Renal cortex interstitium (tissue), 11 donors: ENCODE data around the gene VAT1. TPM values are rescaled to one million over a fixed set of nuclear protein-coding genes. Genes with fewer than 3 reads are reported as not detected.
"Not testable (repeated sequence)": the region's sequence is repeated elsewhere in the genome, so short reads cannot be mapped to it uniquely, and the experiment has no call there.

Experiments
- DNase-seq, 11 donors: peaks; one replicate each; pipeline ENCODE4 v3.0.0-alpha.2; 2013; ENCODE audit warnings: low read depth in 9 of 11, low spot score in 4 of 11; ENCODE audit errors: extremely low read depth in 1 of 11
- polyA plus RNA-seq, 3 donors: library from polyadenylated mRNA; unstranded; fragments of 120-200 nt; gene quantifications; one replicate each; pipeline ENCODE4 v1.2.1, GENCODE V29; 2013; ENCODE audit not compliant: insufficient read length in 3 of 3

Gene VAT1
- polyA plus RNA-seq, 3 donors, result 113 to 134 (median 129) TPM

DNA sequence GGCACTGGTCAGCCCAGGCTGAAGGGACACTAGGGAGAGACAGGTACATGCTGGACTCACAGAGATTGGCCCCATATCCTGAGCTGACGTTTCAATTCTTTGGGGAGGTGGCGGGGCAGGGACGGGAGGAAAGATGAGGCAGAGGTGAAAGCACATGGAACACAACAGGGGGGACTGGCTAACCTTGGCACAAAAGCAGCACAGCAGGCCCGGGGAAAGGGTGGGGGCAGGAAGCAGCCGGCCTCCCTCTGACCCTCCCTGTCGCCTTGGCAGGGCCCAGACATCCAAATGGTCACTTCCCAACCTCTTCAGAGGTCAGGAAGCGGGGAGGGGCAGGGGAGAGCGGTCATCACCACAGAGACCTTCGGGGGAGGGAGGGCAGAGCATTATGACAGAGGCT is 6.6 kb downstream of the VAT1 start:
- no peak for DNase-seq

DNA sequence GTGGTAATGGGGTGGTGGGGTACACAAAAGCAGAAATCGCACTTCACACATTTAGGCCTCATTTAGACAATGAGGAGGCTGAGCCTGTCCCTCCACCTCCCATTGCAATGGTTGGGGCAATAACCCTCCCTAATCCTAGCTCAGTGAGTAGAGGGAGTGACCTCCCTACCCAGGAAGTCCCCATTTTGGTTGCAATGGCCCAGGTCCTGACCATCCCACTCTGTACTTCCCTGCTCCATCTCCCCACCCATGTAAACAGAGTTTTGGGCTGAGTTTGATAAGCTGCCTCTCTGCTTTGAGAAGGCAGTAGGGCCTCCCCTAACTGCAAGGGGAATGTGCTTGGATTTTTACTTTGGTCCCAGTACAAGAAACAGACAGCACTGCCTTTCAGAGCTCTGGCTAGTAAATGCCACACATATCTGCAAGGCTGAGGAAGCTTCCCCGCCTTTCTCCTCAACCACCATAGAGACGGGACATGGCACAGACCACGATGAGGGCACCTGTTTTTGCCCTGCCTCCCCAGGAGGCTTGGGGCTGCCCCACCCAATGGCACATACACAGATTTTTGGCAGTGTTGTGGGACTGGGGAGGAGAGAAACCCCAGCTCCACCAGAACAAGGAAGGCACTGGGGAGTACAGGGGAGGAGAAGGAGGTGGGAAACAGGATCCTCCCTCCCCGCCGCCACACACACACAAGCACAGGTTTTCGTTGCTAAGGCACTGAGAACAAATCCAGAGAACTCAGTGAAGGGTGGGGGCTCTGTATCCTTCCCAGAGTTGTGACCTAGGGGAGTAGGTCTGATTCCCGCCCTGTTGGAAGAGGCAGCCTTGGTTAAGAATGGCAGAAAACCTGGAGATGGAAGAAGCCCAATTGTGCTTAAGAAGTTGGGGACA is 7.3 kb downstream of the VAT1 start:
- no peak for DNase-seq

DNA sequence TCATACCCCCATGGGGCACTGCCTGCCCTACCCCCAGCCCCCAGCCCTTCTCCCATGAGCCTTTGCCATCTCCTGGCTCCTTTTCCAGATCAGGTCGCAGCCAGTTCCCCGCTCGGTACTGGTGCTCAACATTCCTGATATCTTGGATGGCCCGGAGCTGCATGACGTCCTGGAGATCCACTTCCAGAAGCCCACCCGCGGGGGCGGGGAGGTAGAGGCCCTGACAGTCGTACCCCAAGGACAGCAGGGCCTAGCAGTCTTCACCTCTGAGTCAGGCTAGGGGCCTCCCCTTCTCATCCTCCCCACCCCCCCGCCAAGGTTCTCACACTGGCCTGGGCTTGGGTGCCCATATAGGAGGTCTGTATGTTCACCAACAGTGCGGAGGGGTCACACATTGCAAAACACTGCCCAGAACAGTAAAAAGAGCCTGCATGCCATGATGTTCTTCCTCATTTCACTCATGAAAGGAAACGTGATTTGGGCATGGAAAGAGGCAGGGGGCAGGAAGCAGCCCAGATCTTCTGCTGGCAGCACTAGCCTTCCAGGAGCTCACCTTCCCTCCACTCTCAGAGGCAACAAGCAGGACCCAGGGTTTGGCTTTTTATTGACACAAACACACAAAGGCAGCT is 8.1 kb downstream of the VAT1 start:
- DNase-seq, result no peak

- no peak for DNase-seq
These were observed 8.9 kb downstream of the VAT1 start for GRCh38 chr17:43013296-43013695.

- no peak for DNase-seq
These were observed 10.3 kb downstream of the VAT1 start for GRCh38 chr17:43011728-43012472.

GRCh38 chr17:43010667-43011308 is 11.4 kb downstream of the VAT1 start:
- DNase-seq, result no peak

DNA sequence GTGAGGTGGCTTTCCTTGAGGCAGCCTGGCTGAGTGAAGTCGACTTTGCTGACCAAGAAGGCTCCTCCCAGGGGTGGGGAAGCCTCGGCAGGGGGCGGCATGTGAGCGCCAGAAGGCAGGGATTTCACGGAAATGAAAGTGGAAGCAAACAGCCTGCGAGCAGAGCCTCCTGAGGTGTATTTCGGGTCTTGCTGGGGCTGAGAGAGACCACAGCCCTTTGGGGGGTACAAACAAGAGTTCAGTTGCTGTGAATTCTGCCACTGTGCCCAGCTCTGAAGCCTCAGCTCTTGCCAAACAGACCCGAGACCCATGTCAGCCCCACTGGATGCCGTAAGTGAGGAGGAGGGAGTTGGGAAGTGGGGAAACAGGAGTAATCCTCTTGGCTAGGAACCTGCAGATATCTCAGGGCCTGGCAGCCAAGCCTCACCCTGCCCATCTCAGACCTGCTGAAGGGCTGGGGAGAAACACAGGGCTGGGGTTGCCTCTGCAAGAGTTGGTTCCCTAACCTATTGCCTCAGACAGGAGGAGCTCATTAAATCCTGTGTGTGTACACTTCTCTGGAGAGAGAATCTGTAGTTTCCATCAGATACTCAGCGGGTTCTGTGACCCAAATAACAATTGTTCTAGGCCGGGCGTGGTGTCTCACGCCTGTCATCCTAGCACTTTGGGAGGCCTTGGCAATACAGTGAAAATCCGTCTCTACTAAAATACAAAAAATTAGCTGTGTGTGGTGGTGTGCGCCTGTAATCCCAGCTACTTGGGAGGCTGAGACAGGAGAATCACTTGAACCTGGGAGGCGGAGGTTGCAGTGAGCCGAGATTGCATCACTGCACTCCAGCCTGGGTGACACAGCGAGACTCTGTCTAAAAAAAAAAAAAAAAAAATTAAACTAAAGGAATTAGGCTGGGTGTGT is 15.3 kb downstream of the VAT1 start, which contains the start of gene IFI35:
TSS of gene IFI35 (plus strand) at position 146 of the 913 bp plus-strand sequence. CDS start at position 310, 164 bp downstream.
- peak in 2 of 11 donors; percentile 62 to 70 for DNase-seq

- no peak for DNase-seq
These were observed 18.5 kb downstream of the VAT1 start for GRCh38 chr17:43003542-43004172.

DNA sequence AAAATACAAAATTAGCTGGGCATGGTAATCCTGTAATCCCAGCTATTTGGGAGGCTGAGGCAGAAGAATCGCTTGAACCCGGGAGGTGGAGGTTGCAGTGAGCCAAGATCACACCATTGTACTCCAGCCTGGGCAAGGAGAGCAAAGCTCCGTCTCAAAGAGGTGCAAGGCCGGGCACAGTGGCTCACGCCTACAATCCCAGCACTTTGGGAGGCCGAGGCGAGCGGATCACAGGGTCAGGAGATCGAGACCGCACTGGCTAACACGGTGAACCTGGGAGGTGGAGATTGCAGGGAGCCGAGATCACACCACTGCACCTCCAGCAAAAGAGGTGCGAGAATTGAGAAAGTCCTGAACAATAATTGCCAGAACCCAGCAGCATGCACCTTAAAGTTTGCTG is 21.3 kb downstream of the VAT1 start:
- DNase-seq, result not testable (repeated sequence)

- no peak for DNase-seq
These were observed 23.1 kb downstream of the VAT1 start for GRCh38 chr17:42999003-42999525.

- DNase-seq, result peak; percentile 99 to 100 (median 100)
These were observed 23.9 kb downstream of the VAT1 start, which contains the start of gene RPL27 for GRCh38 chr17:42997984-42998938. Gene RPL27, plus strand, starts transcription at chr17:42998419. Its CDS starts 332 bp downstream, at chr17:42998751.

DNA sequence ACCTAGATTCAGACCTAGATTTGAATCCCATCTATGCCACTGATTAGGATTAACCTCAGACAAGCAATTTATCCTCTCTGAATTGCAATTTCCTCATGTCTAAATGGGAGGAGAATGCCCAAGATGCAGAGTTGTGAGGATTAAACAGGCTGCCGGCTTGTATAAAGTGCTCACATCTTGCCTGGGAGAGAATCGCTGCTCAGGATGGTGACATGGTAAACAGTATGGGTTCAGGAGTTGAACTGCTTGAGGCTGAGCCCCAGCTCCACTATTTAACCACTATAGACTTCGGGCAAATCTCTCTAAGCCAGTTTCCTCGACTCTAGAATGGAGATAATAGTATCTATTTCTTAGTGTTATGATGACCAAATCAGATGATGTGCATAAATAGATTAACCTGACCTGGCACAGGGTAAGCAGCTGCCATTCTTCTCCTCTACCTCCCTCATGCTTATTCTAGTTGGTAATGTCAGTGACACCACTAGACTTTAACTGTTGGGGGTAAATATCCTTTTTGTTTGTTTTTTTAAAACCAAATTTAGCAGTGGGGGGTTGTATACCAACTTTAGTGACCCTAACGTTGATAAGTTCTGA is 24.7 kb downstream of the VAT1 start:
- DNase-seq, result no peak

- DNase-seq, result not testable (repeated sequence)
These were observed 28.3 kb downstream of the VAT1 start for GRCh38 chr17:42993913-42994312.

GRCh38 chr17:42992872-42993271 is 29.3 kb downstream of the VAT1 start:
- DNase-seq, result no peak

- no peak for DNase-seq
These were observed 30.7 kb downstream of the VAT1 start for GRCh38 chr17:42991471-42991870.
